ENCODE measurements around the gene PLEKHM3.

- TF ChIP-seq CTCF (IDR thresholded peaks at IDR 0.05; ENCODE audit: extremely low read depth in 1 of 2, insufficient read depth in 1 of 2, low read depth in 1 of 2, low read length in 2 of 2), result no peak
- no peak for TF ChIP-seq MYC (IDR thresholded peaks at IDR 0.05; ENCODE audit: low read depth, low read length)
- no peak for TF ChIP-seq EZH2 (IDR thresholded peaks at IDR 0.05; ENCODE audit: borderline replicate concordance, low read depth, low read length, severe bottlenecking)
- no peak for TF ChIP-seq POLR2A (IDR thresholded peaks at IDR 0.05; ENCODE audit: low read depth, low read length)
Measured at GRCh38 chr2:207813942-207814341, 211.4 kb downstream of the PLEKHM3 start.
